GM18498 (cell line): Measurements from ENCODE around the gene PCARE.
"Not testable (repeated sequence)": the region's sequence is repeated elsewhere in the genome, so short reads cannot be mapped to it uniquely, and the experiment has no call there.

Experiments
- ATAC-seq: cut with Tn5 transposase; IDR thresholded peaks from one replicate; pipeline ENCODE4 v1.9.1; 2021; ENCODE audit warnings: mild to moderate bottlenecking, moderate library complexity; ENCODE audit not compliant: unreplicated experiment

PCARE gene

DNA sequence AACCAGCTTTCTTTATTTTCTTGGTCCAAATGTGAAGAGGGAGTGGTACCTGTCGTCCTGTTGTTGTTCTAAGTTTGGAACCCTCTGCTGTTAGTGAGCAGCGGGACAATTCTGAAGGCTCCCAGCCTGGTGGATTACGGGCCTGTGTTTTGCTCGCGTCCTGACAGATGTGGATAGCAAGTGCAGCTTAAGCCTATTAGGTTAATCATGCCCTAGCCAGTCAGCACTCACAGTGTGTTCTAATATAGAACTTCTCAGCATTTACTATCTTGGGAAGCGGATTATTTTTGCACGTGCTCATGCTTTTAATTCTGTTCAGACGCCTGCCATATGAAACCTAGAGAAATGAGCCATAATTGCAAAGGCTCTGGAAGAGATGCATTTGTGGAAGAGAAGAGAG is at the start of gene PCARE:
TSS of gene PCARE (minus strand) at position 113 of the 400 bp plus-strand sequence. CDS start 262 bp downstream, outside the sequence.
- ATAC-seq, result no peak

DNA sequence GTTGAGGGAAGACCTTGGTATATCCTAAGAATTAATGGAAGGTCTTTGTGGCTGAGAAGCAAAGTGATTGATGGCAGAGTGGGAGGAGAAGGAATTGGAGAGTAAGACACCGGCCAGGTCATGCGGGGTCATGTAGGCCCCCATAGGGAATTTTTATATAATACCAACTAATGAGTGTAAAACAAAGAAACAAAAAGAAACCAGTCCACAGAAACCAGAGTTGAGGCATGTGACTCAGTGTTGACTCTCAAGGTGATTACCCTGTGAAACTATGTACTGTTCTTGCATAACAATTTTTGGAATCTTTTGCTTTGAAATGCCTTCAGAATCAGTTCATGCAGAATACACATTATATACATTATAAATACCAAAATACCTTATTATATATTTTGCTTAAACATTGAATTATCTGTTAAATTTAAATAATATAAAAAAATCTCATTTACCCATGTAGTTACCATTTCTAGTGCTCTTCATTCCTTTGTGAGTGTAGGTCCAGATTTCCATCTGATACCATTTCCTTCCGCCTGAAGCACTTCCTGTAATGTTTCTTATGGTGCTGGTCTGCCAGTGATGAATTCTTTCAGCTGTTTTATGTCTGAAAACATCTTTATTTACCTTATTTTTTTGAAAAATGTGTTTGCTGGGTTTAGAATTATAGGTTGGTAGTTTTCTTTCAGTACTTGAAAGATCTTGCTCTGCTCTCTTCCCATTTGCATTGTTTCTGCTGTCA is 49.5 kb upstream of the PCARE start:
- ATAC-seq, result no peak

DNA sequence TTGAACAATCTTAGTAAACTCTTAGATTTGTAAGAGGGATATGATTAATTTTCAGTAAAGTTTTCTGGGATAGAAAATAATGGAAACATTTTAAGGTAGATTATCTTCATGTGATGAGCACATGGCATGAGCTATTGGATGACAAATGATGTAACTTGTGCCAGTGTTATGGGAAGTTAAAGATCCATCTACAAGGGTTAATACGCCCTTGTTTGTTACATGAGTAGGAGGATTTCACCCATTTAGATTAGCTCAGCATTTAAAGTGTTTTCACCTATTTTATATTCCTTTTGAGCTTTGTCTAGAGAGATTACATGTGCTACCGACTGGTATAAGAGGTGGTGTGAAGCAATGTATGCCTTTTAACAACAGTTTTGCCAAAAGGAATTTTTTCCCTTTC is 46.5 kb upstream of the PCARE start:
- no peak for ATAC-seq

DNA sequence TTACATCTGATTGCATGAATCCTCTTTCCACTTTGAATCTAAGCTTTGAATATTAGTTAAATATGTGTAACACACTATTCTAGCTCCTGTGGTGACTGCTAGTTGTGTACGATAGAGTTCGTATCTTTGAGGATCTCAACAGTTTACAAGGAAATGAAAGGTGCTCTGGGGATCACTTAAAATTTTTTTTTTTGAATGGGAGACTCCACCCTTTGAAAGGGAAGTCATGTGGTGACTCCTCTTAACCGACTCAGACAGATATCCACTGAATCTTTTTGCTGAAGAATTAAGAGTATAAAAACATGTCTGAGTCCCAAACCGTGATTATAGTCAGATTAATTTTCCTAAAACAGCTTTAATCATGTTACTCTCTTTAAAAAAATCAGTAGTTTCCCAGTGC is 44.9 kb upstream of the PCARE start:
- ATAC-seq, result no peak

DNA sequence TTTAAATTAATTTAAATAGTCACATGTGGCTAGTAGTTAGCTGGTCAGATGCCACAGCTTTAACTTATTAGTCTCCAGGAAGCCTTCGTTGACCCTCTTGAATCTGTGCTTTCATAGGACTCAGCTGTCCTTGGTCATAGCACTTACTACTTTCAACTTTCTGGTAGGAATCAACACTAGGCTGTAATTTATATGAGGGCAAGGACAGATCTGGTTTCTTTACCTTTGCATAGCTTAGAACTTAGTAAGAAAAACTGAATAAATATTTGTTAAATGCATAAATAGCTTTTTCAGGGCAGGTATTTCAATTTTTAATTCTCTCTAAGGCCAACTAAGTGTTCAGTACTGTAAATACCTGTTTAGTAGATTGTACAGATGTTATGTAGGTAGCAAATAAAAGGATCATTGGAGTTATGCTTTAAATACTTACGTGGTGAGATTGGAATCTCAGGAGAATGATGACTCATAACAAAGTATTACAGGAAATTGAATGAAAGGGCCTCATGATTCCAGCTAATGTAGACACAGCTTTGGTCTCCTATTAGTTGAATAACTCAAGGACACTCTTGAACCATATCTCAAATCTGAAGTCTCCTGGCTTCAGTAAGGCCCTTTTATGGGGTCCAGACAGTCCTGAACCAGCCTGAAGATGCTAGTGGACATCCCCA is 43.4 kb upstream of the PCARE start:
- ATAC-seq, result no peak

DNA sequence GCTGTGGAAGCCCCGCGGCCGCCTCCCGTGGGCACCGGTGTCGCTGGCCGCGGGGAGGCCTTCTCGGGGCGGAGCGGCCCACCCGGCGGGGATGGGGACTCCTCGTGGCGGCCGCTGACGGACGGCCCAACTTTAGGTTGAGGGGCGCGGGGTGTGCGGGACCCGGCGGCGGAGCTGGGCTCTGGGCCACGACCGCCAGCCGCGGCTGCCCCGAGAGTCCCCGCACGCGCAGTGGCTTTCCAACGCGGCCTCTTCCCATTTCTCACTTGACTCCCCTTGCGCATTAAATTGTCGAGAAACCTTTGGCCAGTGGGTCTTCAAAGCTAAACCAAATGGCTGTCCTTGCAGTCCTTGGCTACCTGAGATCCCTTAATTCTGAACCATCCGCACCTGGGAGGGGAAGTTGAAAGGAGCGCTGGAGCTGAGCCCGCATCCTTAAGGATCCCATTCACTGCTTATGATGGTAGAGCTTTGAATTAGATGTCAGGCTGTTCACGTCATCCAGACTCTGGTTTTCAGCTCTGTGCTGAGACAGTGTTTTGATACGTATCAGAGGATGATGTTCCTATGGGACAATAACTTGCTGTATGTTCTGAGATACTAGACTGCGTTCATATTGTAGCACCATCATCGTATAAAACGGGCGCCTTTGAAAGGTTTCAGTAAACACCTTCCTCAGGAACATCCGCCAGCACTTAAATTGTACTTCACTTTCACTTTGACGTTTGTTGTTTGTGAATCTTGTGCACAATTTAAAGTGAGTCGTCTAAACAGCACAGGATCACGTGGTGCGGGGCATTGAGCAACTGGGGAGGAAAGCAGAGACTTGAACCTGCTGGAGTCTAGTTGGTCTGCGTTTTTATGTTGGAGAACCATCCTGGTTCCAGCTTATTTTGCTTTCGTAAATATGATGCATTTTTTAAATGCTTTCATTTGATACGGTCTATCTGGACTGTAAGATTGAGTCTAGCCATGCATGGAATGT is 41.8 kb upstream of the PCARE start:
- peak; percentile 45 for ATAC-seq

DNA sequence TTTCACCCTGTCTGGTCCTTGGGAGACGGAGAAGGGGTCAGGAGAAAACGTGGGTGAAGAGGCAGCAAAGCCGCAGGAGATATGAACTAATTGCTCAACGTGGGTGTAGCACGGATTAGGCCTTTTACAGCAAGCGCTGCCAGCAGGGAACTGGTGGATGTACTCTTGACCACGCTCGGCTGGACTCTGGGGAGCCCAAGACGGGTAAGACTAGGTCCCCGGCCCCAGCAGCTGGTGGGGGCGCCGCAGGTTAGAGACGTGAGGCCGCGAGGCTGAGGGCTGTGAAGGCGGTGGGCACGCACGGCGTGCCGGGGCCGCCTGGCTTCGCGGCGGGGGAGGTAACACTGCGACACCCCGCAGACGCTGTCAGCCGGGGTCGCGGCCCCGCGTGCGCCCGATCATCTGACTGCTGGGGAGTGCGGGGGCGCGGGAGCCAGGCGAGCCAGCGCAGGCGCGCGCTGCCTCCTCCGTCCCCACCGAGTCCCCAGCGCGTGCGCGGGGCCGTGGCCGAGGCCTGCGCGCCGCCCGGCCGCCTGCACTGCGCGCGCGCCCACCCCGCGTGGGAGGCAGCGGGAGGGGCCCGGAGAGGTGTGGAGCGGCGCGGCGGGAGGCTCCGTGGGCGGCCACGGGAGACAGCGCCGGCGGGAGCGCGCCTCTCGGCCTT is 40.8 kb upstream of the PCARE start, which contains the start of gene CLIP4:
TSS of gene CLIP4 (plus strand) at position 470 of the 664 bp plus-strand sequence. CDS start 5,974 bp downstream, outside the sequence.
- ATAC-seq, result peak; percentile 57

DNA sequence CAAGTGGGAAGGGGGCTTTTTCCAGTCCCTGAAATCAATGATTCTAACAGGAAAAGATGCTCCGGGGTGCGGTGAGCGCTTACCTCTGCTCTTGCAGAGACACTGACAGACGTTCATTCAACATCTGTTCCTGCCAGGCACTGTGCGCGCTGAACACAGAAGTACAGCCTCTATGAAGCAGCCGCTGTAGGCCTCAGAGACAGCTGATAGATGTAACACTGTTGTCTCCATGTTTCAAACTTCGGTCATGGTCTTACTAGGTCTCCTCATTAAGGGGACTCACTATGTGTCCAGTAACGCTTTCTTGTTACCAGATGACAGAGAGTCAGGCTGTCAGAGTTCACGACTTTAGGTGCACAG is 40.2 kb upstream of the PCARE start:
- ATAC-seq, result no peak

DNA sequence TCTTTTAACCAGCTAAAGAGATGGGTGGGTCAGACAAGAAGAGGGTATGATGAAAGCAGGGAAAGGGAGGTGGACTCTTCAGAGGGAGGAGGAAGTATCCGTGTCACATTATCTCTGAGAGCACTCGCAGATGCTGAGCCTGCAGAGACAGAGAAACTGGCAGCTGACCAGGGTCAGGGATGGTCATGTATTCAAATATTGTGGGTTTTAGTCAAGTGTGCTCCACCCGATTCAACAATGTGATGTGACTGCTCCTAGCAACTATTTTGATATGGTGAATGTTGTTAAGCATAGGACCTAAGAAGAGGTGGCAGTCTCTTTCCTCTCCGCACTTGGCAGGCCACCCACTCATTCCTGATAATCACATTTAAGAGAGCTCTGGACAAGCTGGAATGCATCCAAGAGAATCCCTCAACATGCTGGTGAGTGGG is 39.6 kb upstream of the PCARE start:
- no peak for ATAC-seq

DNA sequence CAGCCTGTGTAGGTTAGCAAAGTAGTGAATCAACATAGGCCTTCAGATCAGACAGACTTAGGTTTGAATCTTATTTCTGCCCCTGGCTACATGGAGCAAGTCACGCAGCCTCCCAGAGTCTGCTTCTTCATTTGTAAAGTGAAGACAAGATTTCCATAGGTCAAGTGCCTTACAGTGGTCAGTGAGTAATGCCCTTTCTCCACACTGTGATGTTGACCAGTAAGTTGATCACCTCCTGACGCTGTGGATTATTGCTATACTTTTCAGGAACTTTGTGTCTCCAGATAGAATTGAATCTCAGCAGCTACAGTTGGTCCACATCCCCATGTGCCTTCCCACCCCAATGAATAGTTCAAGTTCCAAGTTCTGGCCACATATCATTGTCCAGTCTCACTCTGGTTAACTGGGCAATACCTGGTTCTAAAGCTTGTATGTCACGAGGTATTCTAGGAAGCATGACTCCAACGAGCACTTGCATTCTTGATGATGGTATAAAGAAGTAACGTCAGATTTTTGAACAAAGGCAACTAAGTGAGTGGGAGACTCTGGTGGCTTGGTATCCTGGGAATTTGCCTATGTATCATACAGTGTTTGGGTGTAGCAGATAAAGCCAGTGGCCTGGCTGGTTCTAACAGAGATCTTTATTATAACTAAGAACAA is 38.8 kb upstream of the PCARE start:
- no peak for ATAC-seq

DNA sequence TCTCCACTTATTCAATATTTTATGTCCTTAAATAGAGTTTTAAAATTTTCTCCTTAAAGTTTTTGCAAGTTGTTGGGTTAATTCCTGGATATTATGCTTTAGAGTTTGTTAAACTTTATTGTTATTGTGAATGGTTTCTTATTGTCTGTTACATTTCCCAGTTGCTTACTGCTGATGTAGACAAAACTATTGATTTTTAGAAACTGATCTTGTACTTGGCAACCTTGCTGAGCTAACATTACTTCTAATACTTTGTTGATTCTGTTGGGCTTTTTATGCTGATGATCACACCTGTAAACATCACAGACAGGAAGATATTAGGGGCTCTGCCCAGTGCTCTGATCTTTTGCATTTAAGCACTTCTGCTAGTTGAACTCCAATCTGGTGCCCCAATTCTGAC is 38.1 kb upstream of the PCARE start:
- no peak for ATAC-seq

DNA sequence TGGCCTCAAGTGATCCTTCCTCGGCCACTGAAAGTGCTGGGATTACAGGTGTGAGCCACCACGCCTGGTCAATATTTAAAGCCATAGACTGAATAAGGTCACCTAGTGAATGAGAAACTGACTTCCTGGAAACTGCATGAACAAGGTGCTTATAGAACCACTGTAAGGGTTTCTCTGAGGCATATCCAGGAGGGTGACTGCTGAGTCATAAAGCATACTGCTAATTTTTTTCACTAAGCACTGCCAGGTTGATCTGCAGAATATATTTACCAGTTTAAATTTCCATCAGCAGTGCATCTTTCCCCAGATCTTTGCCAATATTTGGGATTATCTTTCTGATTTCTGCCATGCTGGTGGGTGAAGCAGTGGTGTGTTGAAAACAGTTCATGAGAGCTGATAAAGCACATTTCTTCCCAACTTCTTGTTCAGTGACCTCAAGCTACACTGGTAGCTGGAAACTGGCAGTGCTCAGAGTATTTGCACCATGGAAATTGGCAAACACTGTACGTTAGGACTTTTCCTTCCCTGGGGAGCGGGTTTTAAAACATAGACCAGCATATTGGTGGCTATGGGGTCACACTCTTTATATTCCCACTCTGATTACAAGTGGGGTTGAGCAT is 36.7 kb upstream of the PCARE start:
- no peak for ATAC-seq

DNA sequence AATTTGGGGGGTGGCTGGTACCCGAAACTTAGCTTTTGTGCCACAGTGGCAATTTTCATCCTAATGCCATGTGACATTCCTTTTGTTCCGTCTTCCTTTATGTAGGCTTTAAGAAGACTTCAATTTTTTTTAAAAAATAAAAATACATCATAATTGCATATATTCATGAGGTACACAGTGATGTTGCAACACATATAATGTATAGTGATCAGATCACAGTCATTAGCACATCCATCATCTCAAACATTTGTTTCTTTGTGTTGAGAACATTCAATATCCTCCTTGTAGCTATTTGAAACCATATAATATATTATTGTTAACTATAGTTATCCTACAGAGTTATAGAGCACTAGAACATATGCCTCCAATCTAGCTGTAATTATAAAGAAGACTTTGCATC is 34.9 kb upstream of the PCARE start:
- no peak for ATAC-seq

DNA sequence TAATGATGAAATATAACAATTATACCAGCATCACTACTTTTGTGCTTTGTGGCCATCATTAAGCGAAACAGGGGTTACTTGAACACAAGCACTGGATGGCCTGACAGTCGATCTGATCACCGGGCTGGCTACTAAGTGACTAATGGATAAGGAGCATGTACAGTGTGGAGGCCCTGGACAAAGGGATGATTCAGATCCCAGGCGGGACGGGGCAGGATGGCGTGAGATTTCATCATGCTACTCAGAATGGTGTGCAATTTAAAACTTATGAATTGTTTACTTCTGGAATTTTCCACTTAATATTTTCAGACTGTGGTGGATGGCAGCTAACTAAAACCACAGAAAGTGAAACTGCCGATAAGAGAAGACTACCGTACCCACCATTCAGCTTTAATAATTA is 33.9 kb upstream of the PCARE start:
- no peak for ATAC-seq

DNA sequence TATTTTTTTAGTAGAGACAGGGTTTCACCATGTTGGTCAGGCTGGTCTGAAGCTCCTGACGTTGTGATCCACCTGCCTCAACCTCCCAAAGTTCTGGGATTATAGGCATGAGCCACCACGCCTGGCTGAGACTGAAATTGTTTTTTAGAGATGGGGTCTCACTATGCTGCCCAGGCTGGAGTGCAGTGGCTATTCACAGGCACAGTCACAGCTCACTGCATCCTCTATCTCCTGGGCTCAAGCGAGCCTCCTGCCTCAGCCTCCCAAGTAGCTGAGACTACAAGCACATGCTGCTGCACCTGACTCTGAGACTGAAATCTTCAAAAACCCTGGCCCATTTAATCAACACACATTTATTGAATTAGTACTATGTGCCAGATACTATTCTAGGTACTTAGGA is 33.2 kb upstream of the PCARE start:
- ATAC-seq, result not testable (repeated sequence)

DNA sequence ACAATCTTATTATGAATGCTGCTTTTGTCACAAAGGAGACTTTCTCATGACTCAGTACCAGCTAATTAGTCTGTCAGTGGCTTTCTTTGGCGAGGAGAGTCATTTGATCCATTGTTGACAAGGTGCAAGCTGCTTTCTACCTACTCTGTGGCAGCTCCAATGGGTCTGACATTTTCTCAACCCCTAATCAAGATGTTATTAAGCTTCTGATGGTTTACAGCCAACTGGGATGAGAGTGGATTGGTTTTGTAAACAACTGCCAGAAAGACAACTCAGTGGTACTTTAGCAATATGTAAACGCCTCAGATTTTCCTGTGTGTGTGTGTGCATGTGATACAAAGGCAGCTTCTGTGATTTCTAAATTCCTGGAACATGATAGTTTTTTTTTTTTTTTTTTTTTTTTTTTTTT is 32.7 kb upstream of the PCARE start:
- ATAC-seq, result no peak

DNA sequence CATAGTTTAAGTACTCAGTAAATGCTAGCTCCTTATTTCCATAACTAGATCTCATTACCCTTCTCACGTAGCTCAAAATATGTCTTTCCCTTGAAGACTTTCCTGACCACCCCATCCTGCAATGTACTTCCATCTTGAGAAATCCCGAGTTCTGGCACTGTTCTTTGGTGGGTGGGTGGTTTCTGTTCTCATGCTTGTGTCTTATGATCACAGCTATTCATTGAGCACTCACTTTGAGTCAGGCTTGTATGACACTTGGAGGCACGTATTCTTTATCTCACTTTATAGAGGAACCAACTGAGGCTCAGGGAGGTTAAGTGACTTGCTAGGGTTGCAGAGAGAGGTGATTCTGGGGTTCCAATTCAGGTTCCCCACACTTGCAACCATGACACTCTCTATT is 31.9 kb upstream of the PCARE start:
- no peak for ATAC-seq

DNA sequence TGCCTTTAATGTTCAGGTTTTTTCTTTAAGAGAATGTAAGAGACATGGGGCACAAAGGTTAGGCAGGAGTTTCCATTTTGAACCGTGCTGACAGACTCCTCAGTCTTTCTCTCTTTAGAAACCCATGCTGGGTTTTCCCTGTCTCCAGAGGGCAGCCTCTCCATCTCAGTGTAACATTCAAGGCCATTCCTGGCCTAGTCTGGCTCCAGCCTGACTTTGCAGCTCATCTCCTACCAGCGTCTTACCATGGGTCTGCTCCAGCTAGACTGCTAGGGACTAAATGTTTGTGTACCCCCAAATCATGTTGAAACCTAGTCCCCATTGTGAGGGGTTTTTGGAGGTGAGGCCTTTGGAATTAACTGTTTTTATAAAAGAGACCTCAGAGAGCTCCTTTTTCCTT is 31.1 kb upstream of the PCARE start:
- ATAC-seq, result no peak

DNA sequence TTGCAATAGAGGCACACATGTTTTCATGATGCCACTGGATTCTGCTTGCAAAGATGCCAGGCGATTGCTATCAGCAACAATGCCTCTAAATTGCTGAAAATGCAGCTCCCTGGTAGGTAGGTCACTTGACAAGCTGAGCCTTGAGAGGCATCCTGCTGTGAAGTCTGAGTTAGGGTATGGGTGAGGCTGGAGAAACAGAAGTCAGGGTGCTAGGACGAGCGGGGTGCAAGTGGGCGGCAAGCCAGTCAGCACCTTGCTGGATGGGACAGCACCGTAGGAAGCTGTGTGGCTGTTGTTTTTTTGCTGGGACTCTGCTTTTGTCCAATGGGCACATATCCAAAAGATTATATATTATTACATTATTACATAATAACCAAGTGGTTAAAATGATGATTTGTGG is 30.4 kb upstream of the PCARE start:
- ATAC-seq, result no peak

DNA sequence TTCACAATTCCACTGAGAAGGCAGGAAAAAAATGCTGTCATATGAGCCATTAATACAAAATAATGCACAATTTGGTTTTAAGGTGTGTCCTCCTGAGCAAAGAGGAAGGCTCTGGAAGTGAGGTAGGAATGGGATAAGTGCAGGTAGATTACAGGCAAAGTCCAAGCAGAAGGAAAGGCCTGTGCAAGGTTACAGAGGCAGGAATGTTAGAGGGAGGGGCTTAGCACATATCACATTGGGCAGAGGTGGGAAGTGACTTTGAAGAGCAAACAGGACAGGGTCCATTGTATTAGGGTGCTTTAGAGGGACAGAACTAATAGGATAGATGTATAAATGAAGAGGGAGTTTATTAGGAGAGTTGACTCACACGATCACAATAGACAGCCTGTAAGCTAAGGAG is 26.2 kb upstream of the PCARE start:
- no peak for ATAC-seq
